Peyer's patch (tissue), 4 donors: Measurements from ENCODE around the gene MLLT1.

ENCODE experiments used
- POLR2A ChIP-seq, 2 donors: fragments of 450-650 bp; IDR thresholded peaks; one replicate each; pipeline ENCODE4 v1.5.1; 2017; ENCODE audit warnings: antibody characterized with exemption in 2 of 2, mild to moderate bottlenecking in 2 of 2, moderate library complexity in 2 of 2
- TF ChIP-seq, protein P1 (sequence below), 6 experiments: fragments of 450-650 bp in 4 of 6; fragments of 200-600 bp in 2 of 6; sonication (generic) in 1 of 6; IDR thresholded peaks; one replicate each; pipeline ENCODE4 v1.5.1; 2017 to 2019; ENCODE audit warnings: antibody characterized with exemption in 6 of 6, mild to moderate bottlenecking in 3 of 6, moderate library complexity in 1 of 6

DNA sequence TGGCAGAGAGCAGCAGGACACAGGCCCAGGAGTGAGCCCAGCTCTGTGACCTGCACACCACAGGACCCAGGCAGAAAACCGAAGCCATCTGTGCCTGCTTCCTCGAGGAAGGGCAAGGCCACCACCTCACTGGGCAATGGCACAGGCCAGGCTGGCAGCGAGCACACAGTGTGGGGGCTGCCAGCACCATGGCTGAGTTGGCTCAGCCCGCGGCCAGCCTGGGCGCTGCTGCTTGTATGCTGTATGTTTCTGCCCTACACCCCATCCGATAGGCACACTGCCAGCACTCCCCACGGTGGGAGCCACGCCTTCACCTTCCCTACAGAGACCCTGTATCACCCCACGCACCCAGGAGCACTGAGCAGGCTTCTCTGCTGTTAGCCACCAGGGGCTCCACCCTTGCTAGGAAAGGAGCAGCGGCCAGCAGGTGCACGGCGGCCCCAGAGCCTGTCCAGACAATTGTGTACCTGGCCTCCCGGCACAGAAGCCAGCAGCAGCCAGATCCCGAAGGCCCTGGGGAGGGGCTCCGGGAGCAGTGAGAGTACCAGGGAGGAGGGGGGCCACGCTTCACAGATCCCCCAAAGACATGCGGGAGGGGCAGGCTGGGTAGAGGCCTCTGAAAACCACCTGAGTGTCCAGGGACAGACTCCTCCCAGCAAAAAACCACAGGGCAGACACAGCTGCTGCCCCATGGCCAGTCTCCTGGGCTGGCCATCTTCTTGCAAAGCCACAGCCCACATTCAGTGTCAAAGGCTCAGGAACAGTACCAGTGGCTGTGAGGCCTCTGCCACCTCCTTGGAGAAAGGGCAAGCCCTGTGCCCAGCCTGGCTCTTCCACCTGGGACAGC, 56.1 kb downstream of the MLLT1 start:
- TF ChIP-seq, protein P1, sequence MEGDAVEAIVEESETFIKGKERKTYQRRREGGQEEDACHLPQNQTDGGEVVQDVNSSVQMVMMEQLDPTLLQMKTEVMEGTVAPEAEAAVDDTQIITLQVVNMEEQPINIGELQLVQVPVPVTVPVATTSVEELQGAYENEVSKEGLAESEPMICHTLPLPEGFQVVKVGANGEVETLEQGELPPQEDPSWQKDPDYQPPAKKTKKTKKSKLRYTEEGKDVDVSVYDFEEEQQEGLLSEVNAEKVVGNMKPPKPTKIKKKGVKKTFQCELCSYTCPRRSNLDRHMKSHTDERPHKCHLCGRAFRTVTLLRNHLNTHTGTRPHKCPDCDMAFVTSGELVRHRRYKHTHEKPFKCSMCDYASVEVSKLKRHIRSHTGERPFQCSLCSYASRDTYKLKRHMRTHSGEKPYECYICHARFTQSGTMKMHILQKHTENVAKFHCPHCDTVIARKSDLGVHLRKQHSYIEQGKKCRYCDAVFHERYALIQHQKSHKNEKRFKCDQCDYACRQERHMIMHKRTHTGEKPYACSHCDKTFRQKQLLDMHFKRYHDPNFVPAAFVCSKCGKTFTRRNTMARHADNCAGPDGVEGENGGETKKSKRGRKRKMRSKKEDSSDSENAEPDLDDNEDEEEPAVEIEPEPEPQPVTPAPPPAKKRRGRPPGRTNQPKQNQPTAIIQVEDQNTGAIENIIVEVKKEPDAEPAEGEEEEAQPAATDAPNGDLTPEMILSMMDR (IDR thresholded peaks at IDR 0.05) = no peak
- no peak for TF ChIP-seq POLR2A (IDR thresholded peaks at IDR 0.05)
